AML-193 (cell line): ENCODE data around the gene EPHB1.
"Not testable (repeated sequence)": the region's sequence is repeated elsewhere in the genome, so short reads cannot be mapped to it uniquely, and the experiment has no call there.

Experiments
- DNase-seq, 2 experiments: peaks; one replicate each; lab custom pipeline; 2025; lab: John Stamatoyannopoulos, UW

The EPHB1 gene

GRCh38 chr3:134955874-134956273 is 160.8 kb downstream of the EPHB1 start:
- no peak for DNase-seq

- DNase-seq, result no peak
Measured at GRCh38 chr3:134956395-134956794, 161.3 kb downstream of the EPHB1 start.

DNA sequence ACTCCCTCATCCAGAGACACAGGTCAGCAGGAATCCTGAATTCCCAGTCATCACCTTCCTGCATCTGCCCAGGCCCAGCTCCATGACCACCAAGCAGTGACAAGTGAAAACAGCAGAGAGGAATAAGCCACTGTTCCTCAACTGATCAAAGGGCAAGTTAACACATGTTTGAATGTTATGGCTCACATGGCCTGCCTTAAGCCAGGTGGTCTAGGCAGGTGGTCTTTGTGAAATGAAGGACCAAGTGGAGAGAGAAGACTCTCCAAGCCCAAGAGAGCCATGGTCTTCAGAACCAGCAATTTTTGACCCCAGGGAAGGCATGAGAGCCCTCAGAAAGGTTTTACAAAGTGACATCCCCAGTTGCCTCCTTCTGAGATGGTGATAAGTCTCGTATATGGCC is 161.8 kb downstream of the EPHB1 start:
- no peak for DNase-seq

DNA sequence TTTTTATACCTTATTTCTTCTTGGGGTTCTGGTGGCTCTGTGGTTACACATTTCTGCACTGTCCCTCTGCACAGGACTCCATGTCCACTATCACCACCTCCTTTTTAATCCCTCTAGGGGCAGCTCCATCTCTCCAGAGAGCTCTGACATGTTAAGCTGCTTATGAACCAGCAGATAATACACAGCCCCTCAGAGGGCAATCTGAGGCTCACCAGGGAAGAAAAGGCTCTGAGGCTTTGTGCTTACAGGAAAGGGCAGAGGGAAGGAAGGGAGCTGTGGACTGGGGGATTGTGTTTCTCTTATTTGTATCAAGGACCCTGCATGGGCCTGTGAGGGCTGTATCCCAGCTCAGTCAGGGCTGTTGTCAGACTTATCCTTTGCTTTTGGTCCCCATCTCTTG is 164.5 kb downstream of the EPHB1 start:
- DNase-seq, result no peak

DNA sequence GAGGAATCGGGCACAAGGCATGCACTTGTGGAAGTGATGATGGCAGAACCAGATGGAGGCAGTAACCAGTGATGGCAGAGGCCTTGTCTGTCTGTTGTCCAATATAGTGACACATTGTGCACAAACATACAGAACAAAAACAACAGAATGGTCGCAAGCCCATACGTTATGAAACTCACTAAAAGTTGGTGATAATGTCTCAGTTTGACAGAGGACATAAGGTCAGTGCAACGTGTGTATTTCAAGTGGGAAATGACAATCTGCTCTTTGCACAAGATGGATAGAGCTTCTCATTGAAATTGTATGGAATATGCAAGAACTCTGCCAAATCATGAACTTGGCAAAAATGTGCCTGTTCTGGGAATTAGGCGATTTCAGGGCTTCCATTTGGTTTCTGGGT is 169.2 kb downstream of the EPHB1 start:
- no peak for DNase-seq

DNA sequence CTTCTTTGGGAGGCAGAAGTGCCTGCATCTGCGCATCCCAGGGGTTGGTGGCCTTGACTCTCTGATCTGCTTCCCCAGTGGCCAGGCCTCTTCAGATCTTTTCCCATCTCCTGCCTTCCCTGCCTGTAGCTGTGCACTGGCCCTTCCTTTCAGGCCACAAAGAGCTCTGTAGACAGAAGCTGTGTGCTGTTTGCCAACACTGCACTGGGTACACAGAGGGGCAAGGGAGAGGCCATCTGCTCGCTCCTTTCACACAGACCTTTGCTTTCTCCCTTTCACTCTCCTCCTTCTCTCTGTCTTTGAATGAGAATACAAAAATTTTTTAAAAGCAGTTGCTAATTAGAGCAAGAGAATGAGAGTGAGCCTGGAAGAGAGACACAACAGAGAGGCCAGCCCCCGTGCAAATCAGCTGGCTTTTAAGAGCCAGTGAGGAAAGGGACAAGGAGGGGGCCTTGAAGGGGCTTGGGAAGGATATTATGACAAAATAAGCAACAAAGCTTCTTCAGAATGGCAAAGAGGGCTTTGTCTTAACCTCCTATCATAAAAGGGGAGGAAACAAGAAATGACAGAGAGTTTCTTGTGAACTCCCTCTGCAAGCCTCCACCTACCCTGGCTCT is 170.9 kb downstream of the EPHB1 start:
- no peak for DNase-seq

DNA sequence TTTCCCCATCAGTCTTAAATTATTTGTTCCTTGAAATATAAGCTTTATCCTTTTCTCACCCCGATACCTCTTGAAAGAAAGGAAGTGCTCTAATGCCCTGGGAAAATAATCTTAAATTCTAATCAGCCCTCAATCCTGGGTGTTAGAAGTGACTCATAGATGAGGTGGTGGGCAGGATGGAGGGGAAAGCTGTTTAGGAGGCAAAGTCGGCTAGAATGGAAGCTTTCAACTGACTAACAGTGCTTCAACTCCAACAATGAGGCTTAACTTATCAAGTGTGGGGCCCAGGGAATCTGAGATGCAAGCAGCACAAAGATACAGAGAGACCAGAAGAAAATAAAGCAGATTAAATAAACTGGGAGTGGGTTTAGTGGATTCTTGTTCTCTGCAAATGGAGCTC is 175.8 kb downstream of the EPHB1 start:
- no peak for DNase-seq

DNA sequence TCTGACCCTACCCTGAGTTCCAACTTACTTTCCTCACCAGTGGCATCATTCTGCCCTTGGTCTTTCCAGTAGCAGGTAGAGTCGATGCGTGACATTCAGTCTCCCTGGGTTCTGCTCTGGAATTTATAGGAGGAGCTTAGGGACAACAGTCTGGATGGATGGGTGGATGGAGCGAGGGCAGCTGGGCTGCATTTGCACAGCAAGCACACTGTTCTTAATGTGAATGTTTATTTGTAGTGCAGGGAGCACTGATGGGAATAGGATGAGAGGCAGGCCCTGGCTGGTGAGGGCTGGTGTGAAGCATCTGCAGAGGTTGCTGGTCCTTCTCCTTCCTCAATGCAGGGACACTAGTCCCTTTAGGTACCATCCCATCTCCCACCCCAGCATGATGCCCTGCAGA is 176.2 kb downstream of the EPHB1 start:
- DNase-seq, result no peak

DNA sequence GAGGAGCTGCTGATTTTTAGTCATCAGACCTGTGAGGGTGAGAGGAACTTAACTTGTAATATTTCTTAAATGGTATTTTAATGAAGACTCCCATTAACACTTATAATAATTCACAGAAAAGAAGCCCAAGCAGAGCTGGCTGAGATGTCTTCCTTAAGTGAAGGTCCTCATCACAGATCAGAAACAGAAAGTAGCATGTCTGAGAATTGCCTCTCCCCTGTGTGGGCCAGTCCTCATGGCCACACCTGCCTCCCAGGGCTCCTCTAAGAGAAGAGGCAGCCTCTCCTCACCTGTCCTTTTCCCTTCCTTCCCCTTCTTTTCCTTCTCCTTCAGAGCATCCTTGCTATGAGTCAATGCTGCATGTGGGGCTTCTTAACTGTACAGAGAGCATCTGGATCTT is 176.8 kb downstream of the EPHB1 start:
- not testable (repeated sequence) for DNase-seq

DNA sequence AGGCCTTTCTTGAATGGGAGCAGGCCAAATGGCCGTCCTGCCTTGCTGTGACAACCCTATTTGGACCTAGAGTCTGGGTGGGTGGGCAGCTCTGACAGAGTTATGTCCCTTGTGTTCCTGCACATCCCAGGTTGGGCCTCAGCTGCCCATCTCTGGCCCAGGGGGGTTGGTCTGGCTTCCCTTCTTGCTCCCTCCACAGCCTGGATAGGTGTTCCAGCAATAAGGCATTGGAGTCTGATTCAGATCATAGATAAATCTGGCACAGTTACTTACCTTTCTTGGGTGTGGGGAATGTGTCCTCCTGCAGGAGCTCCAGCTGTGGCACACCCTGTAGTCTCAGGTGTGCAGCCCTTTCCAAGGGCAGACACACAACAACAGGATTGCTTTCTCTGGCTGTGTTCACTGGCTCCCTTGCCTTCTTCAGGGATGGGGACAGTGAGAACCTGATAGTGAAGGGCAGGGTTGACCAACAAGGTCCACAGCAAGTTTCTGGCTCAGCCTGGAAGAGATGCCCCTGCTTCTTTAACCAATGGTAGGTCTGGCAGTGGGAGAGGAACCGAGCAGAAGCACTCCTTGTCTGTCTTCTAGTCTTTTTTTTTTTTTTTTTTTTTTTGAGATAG is 177.9 kb downstream of the EPHB1 start:
- no peak for DNase-seq

GRCh38 chr3:134974624-134975023 is 179.6 kb downstream of the EPHB1 start:
- DNase-seq, result no peak

GRCh38 chr3:134976948-134977347 is 181.9 kb downstream of the EPHB1 start:
- DNase-seq, result no peak

GRCh38 chr3:134978658-134979057 is 183.6 kb downstream of the EPHB1 start:
- no peak for DNase-seq

DNA sequence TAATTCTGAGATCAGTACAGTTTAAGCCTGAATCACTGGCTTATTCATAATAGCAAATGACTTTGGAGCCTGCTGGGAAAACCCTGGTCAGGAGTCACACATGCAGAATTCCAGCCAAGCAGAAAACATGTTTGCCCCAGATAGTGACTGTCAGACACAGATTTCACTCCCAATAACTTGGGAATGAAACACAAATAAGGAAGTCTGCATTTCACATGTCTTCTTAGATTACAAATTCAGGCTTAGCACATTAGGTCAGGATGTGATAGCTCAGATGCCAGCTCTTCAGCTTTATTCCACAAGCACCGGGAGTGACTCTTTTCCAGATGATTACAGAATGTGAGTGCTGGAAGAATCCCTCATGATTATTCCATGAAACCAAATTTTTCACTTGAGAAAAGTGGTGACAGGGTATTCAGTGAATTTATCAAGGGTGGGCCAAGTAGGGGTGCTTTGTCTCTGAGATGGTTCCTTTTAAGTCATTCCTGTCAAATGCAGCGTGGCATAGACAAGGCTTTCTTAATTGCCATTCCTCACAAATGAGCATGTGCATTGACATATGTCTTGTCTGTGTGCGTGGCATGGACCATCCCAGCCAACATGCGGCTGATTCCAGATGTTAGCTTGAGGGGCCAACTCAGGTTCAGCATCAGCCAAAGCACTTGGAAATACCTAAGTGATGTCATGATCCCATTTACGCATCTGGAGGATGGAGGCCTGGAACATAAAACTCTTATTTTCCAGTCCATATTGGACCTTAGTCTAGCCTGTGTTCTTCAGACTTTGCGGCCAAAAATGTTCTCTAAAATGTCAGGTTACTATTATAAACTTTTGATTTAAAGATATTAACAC is 191.0 kb downstream of the EPHB1 start:
- DNase-seq, result no peak

GRCh38 chr3:134988666-134989065 is 193.6 kb downstream of the EPHB1 start:
- DNase-seq, result no peak

DNA sequence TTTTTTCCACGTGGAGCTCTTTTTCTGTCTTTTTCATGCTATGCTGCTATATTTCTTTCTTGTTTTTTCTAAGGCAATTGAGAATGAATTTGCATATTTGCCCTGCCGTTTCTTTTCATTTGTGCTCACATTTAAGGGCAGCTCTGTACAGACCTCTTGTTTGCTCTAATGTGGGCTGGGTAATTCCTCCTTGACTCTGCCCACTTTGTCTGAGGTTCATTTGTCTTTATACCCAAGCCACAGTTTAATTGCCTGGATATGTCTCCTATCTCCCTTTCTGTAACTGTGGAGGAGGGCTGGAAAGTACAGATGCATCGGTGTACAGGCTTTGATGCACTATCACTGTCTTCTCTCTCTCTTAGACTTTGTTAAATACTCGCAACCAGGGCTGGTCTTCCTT is 195.9 kb downstream of the EPHB1 start:
- no peak for DNase-seq

DNA sequence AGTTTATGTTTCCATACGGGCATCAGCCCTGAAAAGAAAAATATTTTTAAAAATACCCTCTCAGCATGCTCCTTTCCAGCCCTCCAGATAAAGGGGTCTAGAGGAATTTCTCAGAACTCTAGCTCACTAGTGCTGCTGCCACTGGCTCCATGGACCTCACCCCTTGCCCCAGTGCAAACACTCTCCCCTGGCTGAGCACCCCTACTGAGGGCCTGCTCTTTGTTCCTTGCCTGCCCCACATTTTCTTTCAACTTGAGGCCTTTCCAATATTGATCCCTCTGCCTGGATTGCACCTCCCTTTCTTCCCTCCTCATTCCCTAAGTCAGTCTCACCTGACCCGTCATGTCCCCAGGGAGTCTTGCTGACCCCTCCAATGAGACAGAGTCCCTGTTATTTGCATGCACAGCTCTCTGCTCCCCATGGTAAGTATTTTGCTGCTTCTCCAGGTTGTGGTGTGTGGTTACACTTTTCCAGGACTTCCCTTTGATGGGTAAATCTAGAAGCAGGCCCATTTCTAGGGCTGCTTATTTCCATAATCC is 196.5 kb downstream of the EPHB1 start:
- no peak for DNase-seq

- no peak for DNase-seq
Measured at GRCh38 chr3:134992180-134992579, 197.1 kb downstream of the EPHB1 start.

- no peak for DNase-seq
Measured at GRCh38 chr3:134992586-134992985, 197.5 kb downstream of the EPHB1 start.

DNA sequence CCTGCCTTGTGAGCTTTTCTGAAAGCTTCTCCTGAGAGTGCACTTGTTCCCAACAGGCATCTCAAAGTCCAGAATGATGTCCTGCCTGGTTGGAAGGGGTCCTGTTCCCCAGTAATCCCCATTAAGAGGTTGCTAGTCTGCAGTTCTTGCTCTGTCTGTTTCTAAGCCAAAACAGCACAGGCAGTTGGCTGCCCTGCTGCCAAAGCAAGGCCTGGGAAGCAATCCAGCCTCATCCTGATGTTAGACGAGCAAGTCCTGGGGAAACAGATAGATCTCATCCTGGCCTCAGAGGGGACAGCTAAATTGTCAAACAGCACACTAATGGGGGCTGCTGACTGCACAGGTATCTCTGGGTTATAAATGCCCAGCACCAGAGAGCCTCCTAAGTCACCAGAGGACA is 198.0 kb downstream of the EPHB1 start:
- no peak for DNase-seq

DNA sequence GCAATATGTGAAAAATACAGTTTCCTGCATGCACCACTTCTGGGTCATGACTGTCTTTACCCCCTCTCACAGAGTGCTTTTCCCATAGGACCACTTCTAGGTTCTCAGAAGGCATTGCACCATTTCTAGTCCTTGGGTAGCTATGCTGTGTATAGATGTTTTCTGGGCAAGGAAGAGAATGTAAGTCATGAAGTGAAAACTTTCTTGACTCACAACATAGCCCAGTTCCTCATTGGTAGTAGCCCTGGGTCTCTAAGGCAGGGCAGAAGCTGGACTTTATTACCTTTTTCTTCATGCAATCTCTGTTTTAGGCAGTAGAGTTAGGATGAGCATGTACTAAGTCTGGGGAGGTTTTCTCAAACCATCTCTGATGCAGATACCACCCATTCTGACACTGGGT is 203.1 kb downstream of the EPHB1 start:
- DNase-seq, result no peak

DNA sequence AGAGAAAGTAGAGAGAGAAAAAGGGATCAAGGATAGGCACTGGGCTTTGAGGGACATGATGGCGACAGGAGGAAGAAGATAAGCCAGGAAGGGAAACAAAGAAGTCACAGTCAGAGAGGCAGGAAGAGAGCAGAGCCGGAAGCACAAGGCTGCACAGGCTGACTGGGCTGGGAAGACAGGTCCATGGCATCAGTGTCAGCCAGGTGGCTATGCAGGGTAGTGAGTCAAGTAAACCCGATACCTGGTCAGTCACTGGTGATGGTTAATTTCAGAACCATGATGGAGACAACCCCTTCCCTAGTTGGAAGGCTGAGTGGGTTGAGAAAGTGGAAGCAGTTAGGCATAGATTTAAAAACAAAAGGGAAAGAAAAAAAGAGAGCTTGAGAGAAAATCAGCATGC is 203.8 kb downstream of the EPHB1 start:
- no peak for DNase-seq

- no peak for DNase-seq
Measured at GRCh38 chr3:135000465-135000864, 205.4 kb downstream of the EPHB1 start.
